Transverse colon (tissue), 3 donors: ENCODE data around the gene TBATA.
"Not testable (repeated sequence)": the region's sequence is repeated elsewhere in the genome, so short reads cannot be mapped to it uniquely, and the experiment has no call there.

Experiments used
- POLR2A ChIP-seq: fragments of 450-650 bp; IDR thresholded peaks from one replicate; pipeline ENCODE4 v1.6.1; 2016; ENCODE audit warnings: antibody characterized with exemption, mild to moderate bottlenecking, moderate library complexity
- TF ChIP-seq, protein P1 (sequence below), 5 experiments: fragments of 200-600 bp in 3 of 5; fragments of 450-650 bp in 2 of 5; sonication (generic) in 3 of 5; IDR thresholded peaks; 1 replicate in 2 of 5; 2 replicates in 3 of 5; pipeline ENCODE4 v1.5.1; 2016 to 2017; ENCODE audit warnings: antibody characterized with exemption in 5 of 5, inconsistent platforms in 3 of 5, mild to moderate bottlenecking in 2 of 5, moderate library complexity in 1 of 5

DNA sequence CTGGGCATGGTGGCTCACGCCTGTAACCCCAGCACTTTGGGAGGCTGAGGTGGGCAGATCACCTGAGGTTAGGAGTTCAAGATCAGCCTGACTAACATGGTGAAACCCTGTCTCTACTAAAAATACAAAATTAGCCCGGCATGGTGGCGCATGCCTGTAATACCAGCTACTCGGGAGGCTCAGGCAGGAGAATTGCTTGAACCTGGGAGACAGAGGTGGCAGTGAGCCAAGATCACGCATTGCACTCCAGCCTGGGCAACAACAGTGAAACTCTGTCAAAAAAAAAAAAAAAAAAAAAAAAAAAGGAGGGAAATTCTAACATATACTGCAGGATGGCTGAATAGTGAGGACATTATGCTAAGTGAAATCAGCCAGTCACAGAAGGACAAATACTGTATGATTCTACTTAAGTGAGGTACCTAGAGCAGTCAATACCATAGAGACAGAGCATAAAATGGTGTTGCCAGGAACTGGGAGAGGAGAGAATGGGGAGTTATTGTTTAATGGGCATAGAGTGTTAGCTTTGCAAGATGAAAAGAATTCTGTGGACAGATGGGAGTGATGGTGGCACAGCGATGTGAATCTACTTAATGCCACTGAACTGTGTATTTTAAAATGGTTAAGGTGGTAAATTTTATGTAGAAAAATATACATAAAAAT lies 17.0 kb downstream of the TBATA start:
- TF ChIP-seq, protein P1, sequence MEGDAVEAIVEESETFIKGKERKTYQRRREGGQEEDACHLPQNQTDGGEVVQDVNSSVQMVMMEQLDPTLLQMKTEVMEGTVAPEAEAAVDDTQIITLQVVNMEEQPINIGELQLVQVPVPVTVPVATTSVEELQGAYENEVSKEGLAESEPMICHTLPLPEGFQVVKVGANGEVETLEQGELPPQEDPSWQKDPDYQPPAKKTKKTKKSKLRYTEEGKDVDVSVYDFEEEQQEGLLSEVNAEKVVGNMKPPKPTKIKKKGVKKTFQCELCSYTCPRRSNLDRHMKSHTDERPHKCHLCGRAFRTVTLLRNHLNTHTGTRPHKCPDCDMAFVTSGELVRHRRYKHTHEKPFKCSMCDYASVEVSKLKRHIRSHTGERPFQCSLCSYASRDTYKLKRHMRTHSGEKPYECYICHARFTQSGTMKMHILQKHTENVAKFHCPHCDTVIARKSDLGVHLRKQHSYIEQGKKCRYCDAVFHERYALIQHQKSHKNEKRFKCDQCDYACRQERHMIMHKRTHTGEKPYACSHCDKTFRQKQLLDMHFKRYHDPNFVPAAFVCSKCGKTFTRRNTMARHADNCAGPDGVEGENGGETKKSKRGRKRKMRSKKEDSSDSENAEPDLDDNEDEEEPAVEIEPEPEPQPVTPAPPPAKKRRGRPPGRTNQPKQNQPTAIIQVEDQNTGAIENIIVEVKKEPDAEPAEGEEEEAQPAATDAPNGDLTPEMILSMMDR (IDR thresholded peaks at IDR 0.05) = not testable (repeated sequence)
- TF ChIP-seq POLR2A = not testable (repeated sequence)
